Endothelial cell of umbilical vein (primary cell): ENCODE data around the gene VEGFA.

Source experiments
- CTCF ChIP-seq, 2 donors: IDR thresholded peaks; 1 replicate in 1 of 2; 2 replicates in 1 of 2; pipeline ENCODE4 v1.5.1; 2011; ENCODE audit warnings: low read length in 2 of 2, mild to moderate bottlenecking in 2 of 2, moderate library complexity in 2 of 2, control low read depth in 1 of 2, inconsistent platforms in 1 of 2, low read depth in 1 of 2; ENCODE audit not compliant: insufficient read depth in 1 of 2; ENCODE audit errors: extremely low read depth in 1 of 2
- FOS ChIP-seq: IDR thresholded peaks from 2 replicates; pipeline ENCODE4 v1.6.1; 2011; ENCODE audit warnings: mild to moderate bottlenecking, low read length, moderate library complexity, borderline replicate concordance; ENCODE audit not compliant: insufficient read depth
- JUN ChIP-seq: IDR thresholded peaks from 2 replicates; pipeline ENCODE4 v1.6.1; 2011; ENCODE audit warnings: borderline replicate concordance, low read depth; ENCODE audit not compliant: insufficient read length, insufficient read depth
- POLR2A ChIP-seq: IDR thresholded peaks from 2 replicates; pipeline ENCODE4 v1.6.1; 2012; ENCODE audit warnings: low read depth, mild to moderate bottlenecking, control low read depth, low read length

DNA sequence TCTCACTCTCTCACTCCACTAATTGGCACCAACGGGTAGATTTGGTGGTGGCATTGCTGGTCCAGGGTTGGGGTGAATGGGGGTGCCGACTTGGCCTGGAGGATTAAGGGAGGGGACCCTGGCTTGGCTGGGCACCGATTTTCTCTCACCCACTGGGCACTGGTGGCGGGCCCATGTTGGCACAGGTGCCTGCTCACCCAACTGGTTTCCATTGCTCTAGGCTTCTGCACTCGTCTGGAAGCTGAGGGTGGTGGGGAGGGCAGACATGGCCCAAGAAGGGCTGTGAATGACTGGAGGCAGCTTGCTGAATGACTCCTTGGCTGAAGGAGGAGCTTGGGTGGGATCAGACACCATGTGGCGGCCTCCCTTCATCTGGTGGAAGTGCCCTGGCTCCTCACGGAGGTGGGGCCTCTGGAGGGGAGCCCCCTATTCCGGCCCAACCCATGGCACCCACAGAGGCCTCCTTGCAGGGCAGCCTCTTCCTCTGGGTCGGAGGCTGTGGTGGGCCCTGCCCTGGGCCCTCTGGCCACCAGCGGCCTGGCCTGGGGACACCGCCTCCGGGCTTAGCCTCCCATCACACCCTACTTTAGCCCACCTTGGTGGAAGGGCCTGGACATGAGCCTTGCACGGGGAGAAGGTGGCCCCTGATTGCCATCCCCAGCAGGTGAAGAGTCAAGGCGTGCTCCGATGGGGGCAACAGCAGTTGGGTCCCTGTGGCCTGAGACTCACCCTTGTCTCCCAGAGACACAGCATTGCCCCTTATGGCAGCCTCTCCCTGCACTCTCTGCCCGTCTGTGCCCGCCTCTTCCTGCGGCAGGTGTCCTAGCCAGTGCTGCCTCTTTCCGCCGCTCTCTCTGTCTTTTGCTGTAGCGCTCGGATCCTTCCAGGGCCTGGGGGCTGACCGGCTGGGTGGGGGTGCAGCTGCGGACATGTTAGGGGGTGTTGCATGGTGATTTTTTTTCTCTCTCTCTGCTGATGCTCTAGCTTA lies 11.2 kb downstream of the VEGFA start:
- no peak for TF ChIP-seq FOS
- TF ChIP-seq POLR2A = no peak
- TF ChIP-seq CTCF (IDR thresholded peaks at IDR 0.05; ENCODE audit: extremely low read depth in 1 of 2, insufficient read depth in 1 of 2, low read depth in 1 of 2, low read length in 2 of 2) = no peak
- no peak for TF ChIP-seq JUN
